GM12878 (cell line): ENCODE data around the gene SPATA18. TPM values are rescaled to one million over a fixed set of nuclear protein-coding genes. Genes with fewer than 3 reads are reported as not detected.

Source experiments
- ATAC-seq: fragments of 200-7000 bp; cut with Tn5 transposase; 3 replicates; pipeline ENCODE4 v1.9.1; 2020; ENCODE audit warnings: mild to moderate bottlenecking, moderate library complexity
- BruUV-seq: library from RNA; stranded (reverse); fragments of 400-500 nt; replicated peaks from 2 replicates; lab custom pipeline; 2021; lab: Mats Ljungman, UMichigan
- CTCF ChIA-PET: fragments of 300-600 bp; sonication (Branson Sonifier 250); formaldehyde crosslinking; extraction: SDS; loops from one replicate; lab custom pipeline; 2021; ENCODE audit warnings: inconsistent platforms; lab: Yijun Ruan, JAX
- POLR2A ChIA-PET: fragments of 350-600 bp; formaldehyde crosslinking; extraction: SDS; loops from one replicate; lab custom pipeline; 2021; ENCODE audit warnings: inconsistent platforms; lab: Charles Lee
- RAD21 ChIA-PET: fragments of 300-600 bp; sonication (Branson Sonifier 250); formaldehyde crosslinking; loops from one replicate; lab custom pipeline; 2023; ENCODE audit warnings: antibody characterized with exemption; ENCODE audit not compliant: unreplicated experiment; lab: Charles Lee
- SMC1A ChIA-PET: fragments of 300-600 bp; sonication (Branson Sonifier 250); formaldehyde crosslinking; loops from one replicate; lab custom pipeline; 2023; ENCODE audit not compliant: unreplicated experiment, uncharacterized antibody; lab: Charles Lee
- DNase-seq: peaks from one replicate; pipeline ENCODE4 v3.0.0-alpha.2; 2011; ENCODE audit warnings: low read depth, low spot score
- FAIRE-seq: peaks from 3 replicates; lab custom pipeline; 2011; peaks lifted over from hg19 to GRCh38; lab: Jason Lieb, UNC
- H2AFZ ChIP-seq: 2 replicates; pipeline ENCODE4 v1.6.0; 2011; ENCODE audit warnings: low read depth, low read length, control low read depth; ENCODE audit not compliant: control insufficient read depth
- H3K27ac ChIP-seq: 2 replicates; pipeline ENCODE4 v1.5.1; 2011; ENCODE audit warnings: control low read depth; ENCODE audit not compliant: control insufficient read depth, insufficient read depth
- H3K27me3 ChIP-seq, 2 experiments: replicated peaks in 1 of 2; 2 replicates each; pipeline versions ENCODE4 v1.6.0 to v1.6.1; 2011; ENCODE audit warnings: low read length in 1 of 2; ENCODE audit not compliant: control insufficient read depth in 2 of 2, insufficient read depth in 2 of 2
- H3K36me3 ChIP-seq, 2 experiments: 2 replicates each; pipeline ENCODE4 v1.5.1; 2011; ENCODE audit warnings: low read length in 1 of 2; ENCODE audit not compliant: control insufficient read depth in 2 of 2, insufficient read depth in 2 of 2
- H3K4me1 ChIP-seq: 2 replicates; pipeline ENCODE4 v1.6.1; 2011; ENCODE audit warnings: mild to moderate bottlenecking, low read length, moderate library complexity, mixed read lengths; ENCODE audit not compliant: control insufficient read depth, insufficient read depth
- H3K4me2 ChIP-seq: 2 replicates; pipeline ENCODE4 v1.6.0; 2011; ENCODE audit warnings: control low read depth; ENCODE audit not compliant: control insufficient read depth, insufficient read depth
- H3K4me3 ChIP-seq: fragments of 200-600 bp; sonication (generic); 2 replicates; pipeline ENCODE4 v1.5.1; 2016
- H3K79me2 ChIP-seq: 2 replicates; pipeline ENCODE4 v1.6.0; 2011; ENCODE audit warnings: low read length; ENCODE audit not compliant: control insufficient read depth, insufficient read depth
- H3K9ac ChIP-seq: 2 replicates; pipeline ENCODE4 v1.8.0; 2011; ENCODE audit warnings: low read length, control low read depth, mixed read lengths; ENCODE audit not compliant: control insufficient read depth, insufficient read depth
- H3K9me3 ChIP-seq: replicated peaks from 3 replicates; pipeline ENCODE4 v1.5.1; 2011; ENCODE audit warnings: mild to moderate bottlenecking, low read length; ENCODE audit not compliant: control insufficient read depth, insufficient read depth
- H4K20me1 ChIP-seq: 2 replicates; pipeline ENCODE4 v1.6.0; 2011; ENCODE audit not compliant: control insufficient read depth, insufficient read depth
- ASH2L ChIP-seq: fragments of 300-600, 200-600 bp; sonication (generic); IDR thresholded peaks from 2 replicates; pipeline ENCODE4 v1.6.1; 2017; ENCODE audit warnings: low read depth, mild to moderate bottlenecking, borderline replicate concordance
- CBX5 ChIP-seq: sonication (generic); IDR thresholded peaks from 2 replicates; pipeline ENCODE4 v1.6.1; 2016; ENCODE audit warnings: low read depth, moderate library complexity, mild to moderate bottlenecking, inconsistent platforms
- CREB1 ChIP-seq: IDR thresholded peaks from 2 replicates; pipeline ENCODE4 v1.6.1; 2012; ENCODE audit warnings: low read depth, mild to moderate bottlenecking, inconsistent platforms
- DPF2 ChIP-seq: fragments of 450-650 bp; IDR thresholded peaks from 2 replicates; pipeline ENCODE4 v1.6.1; 2017; ENCODE audit warnings: mild to moderate bottlenecking
- POLR2AphosphoS5 ChIP-seq: IDR thresholded peaks from 2 replicates; pipeline ENCODE4 v1.6.1; 2011; ENCODE audit warnings: mild to moderate bottlenecking, low read length, inconsistent platforms
- SP1 ChIP-seq: IDR thresholded peaks from one replicate; pipeline ENCODE4 v1.6.1; 2011; ENCODE audit warnings: low read depth, low read length
- TCF12 ChIP-seq: IDR thresholded peaks from 2 replicates; pipeline ENCODE4 v1.6.1; 2011; ENCODE audit warnings: low read depth, mild to moderate bottlenecking, low read length
- ZNF384 ChIP-seq: IDR thresholded peaks from 2 replicates; pipeline ENCODE4 v1.6.1; 2012; ENCODE audit warnings: low read depth, mild to moderate bottlenecking, low read length, improper control_type of control experiment, borderline replicate concordance
- WGBS: methylation state at CpG from one replicate; pipeline ENCODE4 v1.1.6; 2016; ENCODE audit warnings: low lambda C conversion rate; ENCODE audit not compliant: insufficient replicate concordance, insufficient coverage; ENCODE audit errors: missing lambda C conversion rate; 5-methylcytosine and 5-hydroxymethylcytosine counted together
- in situ Hi-C: fragments of 300-500 bp; cut with MboI; formaldehyde crosslinking; loops from 9 replicates; pipeline ENCODE4 v1.14.3; 2018; ENCODE audit warnings: mixed read lengths
- intact Hi-C: fragments of 100-400 bp; cut with micrococcal nuclease; formaldehyde crosslinking; loops from one replicate; pipeline ENCODE4 v1.14.2; 2022; ENCODE audit not compliant: unreplicated experiment
- polyA plus RNA-seq, 11 experiments: library from polyadenylated mRNA; depleted of rRNA in 4 of 11; unstranded in 6 of 11; stranded (reverse) in 5 of 11; fragments of >200 nt; fragmentation: Nextera tagmentation in 4 of 11; fragmentation: Illumina TruSeq in 1 of 11; extraction: Ambion mirVana in 4 of 11; extraction: Trizol in 1 of 11; gene quantifications; 1 replicate in 1 of 11; 2 replicates in 10 of 11; pipeline versions ENCODE4 v1.2.1 to v1.2.3, GENCODE V29; 2011 to 2016; ENCODE audit warnings: inconsistent platforms in 2 of 11, missing spikeins in 2 of 11, low read depth in 1 of 11
- total RNA-seq, 4 experiments: library from RNA; depleted of rRNA in 3 of 4; stranded (reverse); fragments of >200 nt in 3 of 4; fragmentation: Illumina TruSeq in 1 of 4; extraction: Trizol in 1 of 4; gene quantifications; 2 replicates each; pipeline versions ENCODE4 v1.2.1 to v1.2.3, GENCODE V29; 2013 to 2021
- TF ChIP-seq, protein P1 (sequence below): IDR thresholded peaks from 2 replicates; pipeline ENCODE4 v1.6.1; 2012; ENCODE audit warnings: improper control_type of control experiment, low read depth, low read length; ENCODE audit not compliant: insufficient replicate concordance

Gene SPATA18
- total and polyA plus RNA-seq, 10 of the 15 experiments (the other 5 are each of a cell fraction or from before 2014, with no cell fraction given): 0.39 to 4.5 (median 1.9) TPM

DNA sequence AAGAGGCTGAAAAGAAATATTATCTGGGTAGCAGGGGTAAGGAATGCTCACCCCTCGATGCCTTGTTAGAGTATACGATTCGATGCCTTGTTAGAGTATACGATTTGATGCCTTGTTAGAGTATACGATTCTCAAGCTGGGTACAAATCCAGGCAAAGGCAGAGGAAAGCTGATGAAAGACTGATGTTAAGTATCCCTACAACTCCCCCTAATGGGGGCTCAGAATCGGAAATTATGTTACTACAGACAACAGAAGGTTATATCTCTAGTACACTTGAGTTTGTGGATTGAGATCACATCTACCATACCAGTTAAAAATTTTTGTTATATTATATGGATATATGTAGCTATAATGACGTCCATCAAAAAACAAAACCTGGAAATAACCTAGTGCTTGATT lies 35.7 kb upstream of the SPATA18 start (continued):
- TF ChIP-seq, protein P1, sequence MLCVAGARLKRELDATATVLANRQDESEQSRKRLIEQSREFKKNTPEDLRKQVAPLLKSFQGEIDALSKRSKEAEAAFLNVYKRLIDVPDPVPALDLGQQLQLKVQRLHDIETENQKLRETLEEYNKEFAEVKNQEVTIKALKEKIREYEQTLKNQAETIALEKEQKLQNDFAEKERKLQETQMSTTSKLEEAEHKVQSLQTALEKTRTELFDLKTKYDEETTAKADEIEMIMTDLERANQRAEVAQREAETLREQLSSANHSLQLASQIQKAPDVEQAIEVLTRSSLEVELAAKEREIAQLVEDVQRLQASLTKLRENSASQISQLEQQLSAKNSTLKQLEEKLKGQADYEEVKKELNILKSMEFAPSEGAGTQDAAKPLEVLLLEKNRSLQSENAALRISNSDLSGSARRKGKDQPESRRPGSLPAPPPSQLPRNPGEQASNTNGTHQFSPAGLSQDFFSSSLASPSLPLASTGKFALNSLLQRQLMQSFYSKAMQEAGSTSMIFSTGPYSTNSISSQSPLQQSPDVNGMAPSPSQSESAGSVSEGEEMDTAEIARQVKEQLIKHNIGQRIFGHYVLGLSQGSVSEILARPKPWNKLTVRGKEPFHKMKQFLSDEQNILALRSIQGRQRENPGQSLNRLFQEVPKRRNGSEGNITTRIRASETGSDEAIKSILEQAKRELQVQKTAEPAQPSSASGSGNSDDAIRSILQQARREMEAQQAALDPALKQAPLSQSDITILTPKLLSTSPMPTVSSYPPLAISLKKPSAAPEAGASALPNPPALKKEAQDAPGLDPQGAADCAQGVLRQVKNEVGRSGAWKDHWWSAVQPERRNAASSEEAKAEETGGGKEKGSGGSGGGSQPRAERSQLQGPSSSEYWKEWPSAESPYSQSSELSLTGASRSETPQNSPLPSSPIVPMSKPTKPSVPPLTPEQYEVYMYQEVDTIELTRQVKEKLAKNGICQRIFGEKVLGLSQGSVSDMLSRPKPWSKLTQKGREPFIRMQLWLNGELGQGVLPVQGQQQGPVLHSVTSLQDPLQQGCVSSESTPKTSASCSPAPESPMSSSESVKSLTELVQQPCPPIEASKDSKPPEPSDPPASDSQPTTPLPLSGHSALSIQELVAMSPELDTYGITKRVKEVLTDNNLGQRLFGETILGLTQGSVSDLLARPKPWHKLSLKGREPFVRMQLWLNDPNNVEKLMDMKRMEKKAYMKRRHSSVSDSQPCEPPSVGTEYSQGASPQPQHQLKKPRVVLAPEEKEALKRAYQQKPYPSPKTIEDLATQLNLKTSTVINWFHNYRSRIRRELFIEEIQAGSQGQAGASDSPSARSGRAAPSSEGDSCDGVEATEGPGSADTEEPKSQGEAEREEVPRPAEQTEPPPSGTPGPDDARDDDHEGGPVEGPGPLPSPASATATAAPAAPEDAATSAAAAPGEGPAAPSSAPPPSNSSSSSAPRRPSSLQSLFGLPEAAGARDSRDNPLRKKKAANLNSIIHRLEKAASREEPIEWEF: no peak
- TF ChIP-seq CREB1: no peak
- no peak for TF ChIP-seq DPF2
- no peak for TF ChIP-seq CBX5
- no peak for TF ChIP-seq ASH2L

DNA sequence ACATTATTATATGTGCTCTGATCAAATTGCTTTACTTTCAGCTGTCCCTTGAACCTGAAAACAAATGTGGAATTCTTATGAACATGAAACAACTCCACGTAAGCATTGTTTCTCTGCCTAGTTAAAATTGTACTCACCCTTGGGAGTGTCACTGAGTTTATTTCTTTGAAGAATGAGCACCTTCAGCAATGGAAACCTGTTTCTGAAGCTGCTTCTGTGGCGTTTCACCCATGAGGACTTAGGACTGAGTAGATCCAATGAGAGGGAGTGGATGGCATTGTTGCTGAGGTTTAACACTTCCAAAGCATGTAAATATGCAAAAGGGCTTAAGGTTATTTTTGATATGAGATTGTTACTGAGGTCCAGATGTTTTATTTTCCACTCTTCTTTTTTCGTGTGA lies 34.1 kb upstream of the SPATA18 start:
- in situ Hi-C loops: no loop called here
- no peak overlapping the region for H3K9ac ChIP-seq
- CTCF ChIA-PET: no interaction called here

More for the DNA sequence above, 34.1 kb upstream of the SPATA18 start:
- RAD21 ChIA-PET: no interaction called here
- no TSS peak for BruUV-seq
- no peaks in the 10 kb centered on the region for H3K9me3 ChIP-seq
- no peak overlapping the region for H2AFZ ChIP-seq
- FAIRE-seq (no peak), ATAC-seq (no peak), DNase-seq (no peak)
- intact Hi-C loops: no loop called here
- H3K4me3 ChIP-seq: no peak overlapping the region
- no peak overlapping the region for H3K27ac ChIP-seq
- TF ChIP-seq ZNF384 (no peak), SP1 (no peak), POLR2AphosphoS5 (no peak), TCF12 (no peak)
- H4K20me1 ChIP-seq: no peaks in the 10 kb centered on the region
- SMC1A ChIA-PET: interaction anchor here (1.1 kb wide), 1 partner anchor 105 kb away, joined by 3 read pairs; no protein-coding TSS in a partner anchor
- POLR2A ChIA-PET: no interaction called here
- 75% methylated on average over 3 of the region's 3 CpGs for WGBS
- no peaks in the 10 kb centered on the region for H3K79me2 ChIP-seq
- H3K36me3 ChIP-seq: no peaks in the 10 kb centered on the region
- H3K4me1 ChIP-seq: no peaks in the 10 kb centered on the region
- H3K27me3 ChIP-seq: no peaks in the 10 kb centered on the region
- H3K4me2 ChIP-seq: no peak overlapping the region
